ENCODE measurements around the gene DLGAP1. TPM values are rescaled to one million over a fixed set of nuclear protein-coding genes. Genes with fewer than 3 reads are reported as not detected.

Gene DLGAP1
- polyA plus RNA-seq, 6 donors from 2014 or later, result 0.32 TPM; not detected in 5

DNA sequence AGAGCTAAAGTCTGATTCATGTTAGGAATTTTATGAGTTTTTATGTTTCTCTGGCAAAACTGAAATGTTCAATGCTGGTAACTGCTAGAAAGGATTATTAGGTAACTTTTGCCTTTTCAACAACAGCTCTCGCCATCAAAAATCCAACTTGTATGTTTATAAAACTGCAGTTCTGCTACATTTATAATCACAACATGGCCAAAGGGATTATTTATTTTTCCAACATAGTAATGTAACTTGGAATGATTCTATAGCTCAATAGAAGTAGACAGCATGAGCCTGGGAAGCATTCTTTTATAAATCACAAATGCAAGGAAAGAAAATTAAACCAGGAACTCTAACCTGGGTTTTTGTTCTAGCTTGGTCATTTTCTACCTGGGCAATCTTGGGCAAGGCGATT, 534.3 kb downstream of the DLGAP1 start:
- H3K4me3 Mint-ChIP-seq, result no peak overlapping the region
- H3K9me3 Mint-ChIP-seq, result peaks cover 0 to 3% (median 0%) of the 10 kb centered on the region in 7 donors
- no peaks in the 10 kb centered on the region for H3K36me3 Mint-ChIP-seq
- DNase-seq, result no peak
- H3K27me3 Mint-ChIP-seq, result peaks cover 11 to 25% (median 15%) of the 10 kb centered on the region in 3 donors
- H3K27ac Mint-ChIP-seq, result no peak overlapping the region
- no peak for ATAC-seq (ENCODE audit: low read depth in 2 of 2)
- no peaks in the 10 kb centered on the region for H3K4me1 Mint-ChIP-seq

DNA sequence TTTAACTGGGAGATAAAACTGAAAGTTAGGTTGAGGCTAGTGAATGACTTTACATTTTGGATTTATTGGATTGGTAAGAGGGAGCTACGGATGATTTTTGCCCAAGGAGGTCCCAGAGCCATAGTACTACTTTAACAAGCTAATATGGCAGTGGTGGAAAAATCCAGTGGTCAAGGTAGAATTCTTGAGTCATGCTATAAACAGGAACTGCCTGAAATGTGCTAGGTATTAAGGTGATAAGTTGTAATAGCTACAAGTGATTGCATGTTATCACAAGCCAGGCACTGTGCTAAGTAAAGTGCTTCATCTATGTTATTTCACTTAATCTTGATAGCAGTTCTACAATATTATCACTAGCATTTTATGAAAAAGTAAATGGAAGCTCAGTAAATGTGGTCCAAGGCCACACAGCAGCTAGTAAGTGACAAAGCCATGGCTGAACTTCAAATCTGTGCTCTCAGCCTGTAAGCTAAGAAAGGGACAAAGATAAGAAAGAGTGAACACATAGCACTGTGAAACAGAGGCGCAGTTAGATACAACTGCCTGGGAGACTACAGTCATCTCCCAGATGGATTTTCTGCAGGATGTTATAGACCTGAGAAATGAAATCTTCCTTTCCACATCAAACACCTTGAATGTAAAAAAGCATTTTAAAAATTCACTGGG, 535.6 kb downstream of the DLGAP1 start:
- no peaks in the 10 kb centered on the region for H3K36me3 Mint-ChIP-seq
- DNase-seq (no peak), ATAC-seq (ENCODE audit: low read depth in 2 of 2) (no peak)
- no peaks in the 10 kb centered on the region for H3K4me1 Mint-ChIP-seq
- H3K4me3 Mint-ChIP-seq, result no peak overlapping the region
- peaks cover 0 to 3% (median 0%) of the 10 kb centered on the region in 7 donors for H3K9me3 Mint-ChIP-seq
- H3K27ac Mint-ChIP-seq, result no peak overlapping the region
- peaks cover 11 to 25% (median 15%) of the 10 kb centered on the region in 3 donors for H3K27me3 Mint-ChIP-seq

DNA sequence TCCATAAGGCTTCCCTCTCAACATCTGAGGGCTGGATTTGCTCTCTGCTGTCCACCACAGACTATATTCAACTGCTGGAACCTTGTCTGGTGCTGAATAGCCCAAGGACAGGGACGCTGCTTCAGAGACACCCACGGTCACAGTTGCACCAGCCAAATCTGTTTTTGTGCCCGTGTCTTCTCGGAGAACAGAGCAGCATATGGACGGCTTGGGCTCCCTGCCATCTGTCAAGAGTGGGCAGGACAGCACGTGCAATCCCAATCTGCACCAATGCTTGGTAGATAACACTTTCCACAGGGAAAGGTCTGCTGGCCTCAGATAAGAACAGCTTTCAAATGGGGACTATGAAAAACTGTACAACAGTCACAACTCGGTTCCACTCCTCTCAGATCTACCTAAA, 539.0 kb downstream of the DLGAP1 start:
- Mint-ChIP-seq H3K36me3 (no peaks in the 10 kb centered on the region), H3K4me3 (no peak overlapping the region), H3K9me3 (no peaks in the 10 kb centered on the region), H3K27me3 (peaks cover 5 to 17% (median 15%) of the 10 kb centered on the region in 3 donors), H3K4me1 (no peaks in the 10 kb centered on the region), H3K27ac (no peak overlapping the region)
- ATAC-seq (ENCODE audit: low read depth in 2 of 2), result no peak
- DNase-seq, result no peak

DNA sequence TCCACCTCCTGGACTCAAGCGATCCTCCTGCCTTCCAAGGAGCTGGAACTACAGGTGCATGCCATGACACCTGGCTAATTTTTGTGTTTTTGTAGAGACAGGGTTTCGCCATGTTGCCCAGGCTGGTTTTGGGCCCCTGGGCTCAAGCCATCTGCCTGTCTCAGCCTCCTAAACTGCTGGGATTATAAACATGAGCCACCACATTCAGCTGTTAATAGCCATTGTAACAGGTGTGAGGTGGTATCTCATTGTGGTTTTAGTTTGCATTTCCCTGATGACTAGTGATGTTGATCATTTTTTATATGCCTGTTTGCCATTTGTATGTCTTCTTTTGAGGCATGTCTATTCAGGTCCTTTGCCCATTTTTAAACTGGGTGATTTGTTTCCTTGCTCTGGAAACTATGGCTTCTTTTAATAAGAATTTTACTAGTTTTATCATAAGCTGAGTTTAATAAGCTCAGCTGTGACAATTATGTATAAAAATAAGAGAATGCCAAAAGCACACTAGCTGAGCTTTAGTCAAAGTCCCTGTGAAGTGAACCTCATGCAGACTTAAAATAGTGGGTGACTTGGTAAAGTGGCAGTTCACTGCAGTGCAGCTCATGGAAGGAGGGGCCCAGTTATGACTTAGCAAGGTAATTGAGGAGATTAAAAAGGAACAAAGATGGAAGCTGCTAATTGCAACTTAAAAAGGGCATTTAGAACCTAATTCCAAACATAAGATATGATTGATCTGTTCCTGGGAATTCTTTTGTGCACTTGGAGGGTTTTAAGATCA, 540.1 kb downstream of the DLGAP1 start:
- Mint-ChIP-seq H3K27ac (no peak overlapping the region), H3K27me3 (peaks cover 5 to 17% (median 12%) of the 10 kb centered on the region in 3 donors), H3K36me3 (no peaks in the 10 kb centered on the region), H3K4me3 (no peak overlapping the region), H3K9me3 (no peaks in the 10 kb centered on the region), H3K4me1 (no peaks in the 10 kb centered on the region)
- DNase-seq, result no peak
- no peak for ATAC-seq (ENCODE audit: low read depth in 2 of 2)

DNA sequence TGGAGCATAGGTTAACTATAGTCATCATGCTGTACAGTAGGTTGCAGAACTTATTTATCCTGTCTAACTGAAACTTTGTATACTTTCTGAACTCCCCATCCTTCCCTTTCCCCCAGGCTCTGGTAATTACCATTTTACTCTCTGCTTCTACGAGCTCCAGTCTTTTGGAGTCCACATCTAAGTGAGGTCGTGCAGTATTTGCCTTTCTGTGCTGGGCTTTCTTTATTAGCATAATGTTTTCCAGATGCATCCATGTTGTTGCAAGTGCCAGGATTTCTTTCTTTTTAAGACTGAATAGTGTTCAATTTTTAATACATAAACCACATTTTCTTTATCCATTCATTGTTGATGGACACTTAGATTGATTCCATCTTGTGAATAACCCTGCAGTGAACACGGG, 541.0 kb downstream of the DLGAP1 start:
- Mint-ChIP-seq H3K36me3 (no peaks in the 10 kb centered on the region), H3K27ac (no peak overlapping the region), H3K9me3 (no peaks in the 10 kb centered on the region), H3K4me1 (no peaks in the 10 kb centered on the region), H3K4me3 (no peak overlapping the region), H3K27me3 (peaks cover 5 to 17% (median 12%) of the 10 kb centered on the region in 3 donors)
- ATAC-seq (ENCODE audit: low read depth in 2 of 2) (no peak), DNase-seq (no peak)

DNA sequence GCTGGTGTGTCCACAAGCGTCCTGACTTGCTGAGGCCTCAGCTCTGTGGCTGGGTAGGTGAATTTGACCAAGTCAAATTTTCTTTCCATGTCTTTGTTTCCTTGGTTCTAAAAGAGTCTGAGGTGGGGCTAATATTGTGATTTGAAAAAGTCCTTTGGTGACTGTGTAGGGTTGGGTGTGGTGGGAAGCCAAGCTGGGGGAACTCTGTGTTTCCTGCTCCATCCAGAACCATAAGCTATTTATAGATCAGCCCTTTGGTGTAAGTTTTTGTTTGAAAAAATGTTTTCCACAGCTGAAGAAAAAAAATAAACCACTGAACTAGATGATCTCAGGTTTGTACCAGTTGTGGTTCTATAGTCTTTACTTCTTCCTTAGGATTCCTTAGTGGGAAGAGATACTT, 542.4 kb downstream of the DLGAP1 start:
- ATAC-seq (ENCODE audit: low read depth in 2 of 2), result no peak

DNA sequence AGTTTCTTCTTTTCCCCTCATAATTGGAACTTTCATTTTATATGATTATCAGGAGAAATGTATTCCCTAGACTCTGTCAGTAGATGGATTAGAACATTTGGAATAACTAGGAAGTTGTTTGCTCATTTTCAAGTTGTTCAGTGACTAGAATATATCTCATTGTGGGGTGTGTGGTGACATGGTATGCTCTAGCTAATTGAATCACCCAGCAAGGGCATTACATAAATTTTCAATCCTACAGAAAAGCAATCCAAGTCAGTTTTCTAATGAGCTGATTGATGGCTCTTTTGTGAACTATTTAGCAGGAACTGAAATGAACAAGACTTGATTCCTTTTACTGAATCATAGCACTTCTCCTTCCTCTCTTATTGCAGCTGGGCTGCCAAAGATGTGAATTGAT, 543.7 kb downstream of the DLGAP1 start:
- Mint-ChIP-seq H3K36me3 (no peaks in the 10 kb centered on the region), H3K9me3 (no peaks in the 10 kb centered on the region), H3K4me3 (no peak overlapping the region), H3K4me1 (no peaks in the 10 kb centered on the region), H3K27me3 (peaks cover 0 to 1% (median 0%) of the 10 kb centered on the region in 3 donors), H3K27ac (no peak overlapping the region)
- no peak for ATAC-seq (ENCODE audit: low read depth in 2 of 2)
- no peak for DNase-seq

More for the DNA sequence above, 542.4 kb downstream of the DLGAP1 start:
- Mint-ChIP-seq H3K4me3 (no peak overlapping the region), H3K4me1 (no peaks in the 10 kb centered on the region), H3K27me3 (peaks cover 0 to 8% (median 5%) of the 10 kb centered on the region in 3 donors), H3K27ac (no peak overlapping the region), H3K36me3 (no peaks in the 10 kb centered on the region), H3K9me3 (no peaks in the 10 kb centered on the region)
- no peak for DNase-seq

DNA sequence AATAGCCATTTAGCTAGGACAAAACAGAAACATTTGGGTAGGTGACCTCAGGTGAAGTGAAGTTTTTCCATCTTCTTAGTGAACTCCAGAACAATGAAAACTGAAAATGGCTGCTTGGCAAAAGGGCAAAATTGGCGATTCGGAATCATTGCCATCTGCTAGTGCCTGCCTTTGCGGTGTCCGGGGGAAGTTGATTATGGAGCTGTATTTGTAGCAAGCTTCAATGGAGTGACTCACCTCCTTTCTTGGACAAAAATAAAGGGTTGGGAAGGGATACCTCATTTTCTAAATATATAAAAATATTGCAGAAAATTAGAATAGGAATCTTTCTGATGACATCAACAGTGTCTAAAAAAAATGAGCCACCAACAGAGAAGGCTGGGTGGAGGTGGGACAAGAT, 544.6 kb downstream of the DLGAP1 start:
- Mint-ChIP-seq H3K36me3 (no peaks in the 10 kb centered on the region), H3K4me3 (no peak overlapping the region), H3K27ac (no peak overlapping the region), H3K27me3 (no peaks in the 10 kb centered on the region), H3K4me1 (no peaks in the 10 kb centered on the region), H3K9me3 (no peaks in the 10 kb centered on the region)
- no peak for ATAC-seq (ENCODE audit: low read depth in 2 of 2)
- no peak for DNase-seq

DNA sequence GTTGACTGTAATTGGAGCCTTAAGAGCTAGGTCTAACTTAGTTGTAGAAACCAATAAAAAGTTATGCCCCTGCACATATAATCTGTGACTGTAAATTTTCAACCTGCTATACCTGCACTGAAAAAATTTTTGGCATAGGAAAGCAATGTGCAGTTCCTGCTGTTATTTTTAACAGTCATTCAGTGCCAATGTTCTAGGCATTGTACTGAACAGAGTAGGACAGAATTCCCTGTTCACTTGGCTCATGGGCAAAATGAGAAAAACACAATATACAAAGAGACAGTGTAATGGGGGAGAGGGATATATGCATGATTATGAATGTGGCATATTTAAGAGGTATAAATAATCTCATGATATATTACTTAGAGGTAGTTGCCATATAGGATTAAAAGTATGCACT, 547.2 kb downstream of the DLGAP1 start:
- H3K9me3 Mint-ChIP-seq, result no peaks in the 10 kb centered on the region
- ATAC-seq (ENCODE audit: low read depth in 2 of 2) (no peak), DNase-seq (no peak)
- H3K27me3 Mint-ChIP-seq, result no peaks in the 10 kb centered on the region
- no peak overlapping the region for H3K4me3 Mint-ChIP-seq
- no peaks in the 10 kb centered on the region for H3K36me3 Mint-ChIP-seq
- H3K27ac Mint-ChIP-seq, result no peak overlapping the region
- H3K4me1 Mint-ChIP-seq, result no peaks in the 10 kb centered on the region

DNA sequence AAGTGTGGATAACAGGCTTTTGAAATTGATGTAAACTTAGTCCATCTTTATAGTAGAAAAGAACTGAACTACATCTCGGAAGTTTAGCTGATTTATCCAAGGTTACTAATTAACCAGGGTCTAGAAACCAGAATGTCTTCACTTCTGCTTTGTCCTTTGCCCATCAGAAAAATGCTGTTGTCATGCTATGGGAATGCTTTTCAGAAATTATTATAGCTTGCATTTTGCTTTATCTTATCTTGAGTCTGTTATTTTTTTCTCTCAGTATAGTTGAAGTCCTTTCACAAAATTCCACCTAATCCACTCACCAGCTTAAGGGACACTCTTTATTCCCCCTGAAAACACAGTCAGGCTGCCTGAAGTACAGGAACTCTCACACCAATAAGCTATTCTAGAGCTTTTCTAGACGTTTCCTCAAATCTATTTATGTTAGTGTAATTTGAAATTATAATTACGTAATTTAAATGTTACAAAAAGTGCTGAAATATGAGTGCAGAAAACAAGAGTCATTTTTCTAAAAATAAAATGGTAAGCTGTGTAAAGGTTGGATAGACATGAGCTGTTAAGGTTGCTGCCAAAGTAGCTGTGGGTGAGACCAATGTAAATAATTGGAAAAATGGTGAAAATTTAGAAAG, 548.9 kb downstream of the DLGAP1 start:
- no peak overlapping the region for H3K4me3 Mint-ChIP-seq
- no peak for ATAC-seq (ENCODE audit: low read depth in 2 of 2)
- H3K27ac Mint-ChIP-seq, result no peak overlapping the region
- no peaks in the 10 kb centered on the region for H3K4me1 Mint-ChIP-seq
- peaks cover 0 to 10% (median 3%) of the 10 kb centered on the region in 3 donors for H3K27me3 Mint-ChIP-seq
- peaks cover 0 to 1% (median 0%) of the 10 kb centered on the region in 7 donors for H3K9me3 Mint-ChIP-seq
- H3K36me3 Mint-ChIP-seq, result no peaks in the 10 kb centered on the region
- DNase-seq, result no peak

DNA sequence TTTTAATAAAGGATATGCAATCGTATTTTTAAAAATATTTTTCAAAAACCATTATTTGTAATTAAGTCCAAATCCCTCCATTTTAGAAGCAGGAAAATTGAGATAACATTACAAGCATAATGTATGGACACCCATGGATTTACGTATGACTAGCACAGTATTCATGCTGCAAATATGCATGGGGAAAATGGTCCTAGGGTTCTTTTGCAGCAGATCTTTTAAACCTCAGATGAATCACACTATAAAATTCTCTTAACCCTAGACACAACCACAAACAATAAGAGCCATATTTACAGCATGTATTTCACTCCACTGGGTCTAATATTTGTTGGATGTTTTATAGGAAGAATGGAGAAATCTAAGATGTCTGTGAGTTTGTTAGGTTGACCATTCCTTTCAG, 551.8 kb downstream of the DLGAP1 start:
- Mint-ChIP-seq H3K9me3 (peaks cover 0 to 5% (median 0%) of the 10 kb centered on the region in 7 donors), H3K4me3 (no peak overlapping the region), H3K27ac (no peak overlapping the region), H3K27me3 (peaks cover 0 to 16% (median 7%) of the 10 kb centered on the region in 3 donors), H3K4me1 (no peaks in the 10 kb centered on the region), H3K36me3 (no peaks in the 10 kb centered on the region)
- DNase-seq (no peak), ATAC-seq (ENCODE audit: low read depth in 2 of 2) (no peak)

DNA sequence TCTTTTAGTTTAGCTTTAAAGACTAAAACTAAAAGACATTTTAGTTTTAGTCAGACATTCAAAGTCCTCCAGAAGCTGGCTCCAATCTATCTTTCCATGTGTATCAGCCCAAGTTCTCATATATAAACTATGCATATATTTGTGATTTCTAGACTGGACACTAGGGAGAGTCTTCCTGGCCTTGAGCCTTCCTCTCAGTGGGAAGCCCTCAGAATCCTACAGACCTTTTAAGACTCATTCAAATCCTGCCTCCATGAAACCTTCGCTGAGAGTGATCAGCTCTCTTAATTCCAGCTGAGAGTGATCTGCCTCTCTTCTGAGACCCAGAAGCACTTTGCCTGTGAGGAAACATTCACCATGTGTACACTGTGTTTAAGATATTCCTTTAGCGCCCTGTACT, 552.4 kb downstream of the DLGAP1 start:
- DNase-seq (no peak), ATAC-seq (ENCODE audit: low read depth in 2 of 2) (no peak)
- Mint-ChIP-seq H3K9me3 (peaks cover 0 to 5% (median 0%) of the 10 kb centered on the region in 7 donors), H3K36me3 (no peaks in the 10 kb centered on the region), H3K4me3 (no peak overlapping the region), H3K27ac (no peak overlapping the region), H3K27me3 (peaks cover 0 to 16% (median 7%) of the 10 kb centered on the region in 3 donors), H3K4me1 (no peaks in the 10 kb centered on the region)

DNA sequence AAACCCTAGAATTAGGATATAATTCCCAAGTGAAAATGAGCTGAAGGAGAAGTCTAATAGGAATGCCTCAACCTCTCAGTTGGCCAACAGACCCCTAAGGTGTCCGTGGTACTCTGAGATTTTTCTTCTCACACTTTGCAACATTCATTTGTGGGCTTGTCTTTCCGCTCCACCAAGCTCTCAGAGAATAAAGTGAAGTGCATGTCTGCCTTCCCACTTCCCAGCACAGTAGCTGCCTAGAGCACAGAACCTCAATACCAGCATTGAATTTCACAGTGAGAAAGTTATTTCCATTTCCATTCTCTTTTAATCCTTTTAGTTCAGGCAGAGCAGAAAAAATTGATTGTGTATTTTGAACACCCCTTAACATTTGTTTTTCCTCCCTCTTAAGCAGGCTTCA, 553.3 kb downstream of the DLGAP1 start:
- ATAC-seq (ENCODE audit: low read depth in 2 of 2) (no peak), DNase-seq (no peak)
- Mint-ChIP-seq H3K4me3 (no peak overlapping the region), H3K27me3 (peaks cover 0 to 16% (median 7%) of the 10 kb centered on the region in 3 donors), H3K4me1 (no peaks in the 10 kb centered on the region), H3K27ac (no peak overlapping the region), H3K36me3 (no peaks in the 10 kb centered on the region), H3K9me3 (peaks cover 0 to 5% (median 0%) of the 10 kb centered on the region in 7 donors)

DNA sequence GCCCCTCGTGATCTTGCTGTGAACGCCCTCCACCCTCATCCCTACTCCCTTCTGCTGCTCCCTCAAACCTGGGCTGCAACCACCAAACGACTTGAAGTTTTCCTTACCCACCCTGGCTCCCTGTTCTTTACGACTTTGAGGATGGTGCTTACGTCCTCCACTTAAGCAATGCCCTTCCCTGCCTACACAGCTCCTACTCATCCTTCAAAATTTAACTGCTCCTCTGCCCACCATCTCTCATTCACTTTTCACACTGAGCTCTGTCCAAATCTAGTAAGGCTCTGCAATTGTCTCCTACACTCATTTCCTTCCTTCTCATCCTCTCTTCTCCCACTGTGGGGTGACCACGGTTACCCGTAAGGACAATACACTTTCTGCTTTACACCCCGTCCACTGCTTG, 554.1 kb downstream of the DLGAP1 start:
- Mint-ChIP-seq H3K9me3 (peaks cover 0 to 5% (median 0%) of the 10 kb centered on the region in 7 donors), H3K36me3 (no peaks in the 10 kb centered on the region), H3K4me3 (no peak overlapping the region), H3K27me3 (peaks cover 0 to 16% (median 7%) of the 10 kb centered on the region in 3 donors), H3K27ac (no peak overlapping the region), H3K4me1 (no peaks in the 10 kb centered on the region)
- ATAC-seq (ENCODE audit: low read depth in 2 of 2) (no peak), DNase-seq (no peak)
